K562 (cell line): ENCODE results near the gene ZNF468. TPM values are rescaled to one million over a fixed set of nuclear protein-coding genes. Genes with fewer than 3 reads are reported as not detected.
"Not testable (repeated sequence)": the region's sequence is repeated elsewhere in the genome, so short reads cannot be mapped to it uniquely, and the experiment has no call there.

Experiments used
- ATAC-seq: fragments of 200-7000 bp; cut with Tn5 transposase; 3 replicates; pipeline ENCODE4 v1.9.1; 2020; ENCODE audit warnings: moderate library complexity
- BruUV-seq: library from RNA; stranded (reverse); fragments of 400-500 nt; replicated peaks from 2 replicates; lab custom pipeline; 2021; lab: Mats Ljungman, UMichigan
- CTCF ChIA-PET: fragments of 300-600 bp; formaldehyde crosslinking; extraction: SDS; loops from one replicate; lab custom pipeline; 2021; ENCODE audit warnings: low intra/inter-chr PET ratio; lab: Yijun Ruan, JAX
- POLR2A ChIA-PET: fragments of 300-600, 350-650 bp; sonication (Branson Sonifier 250); formaldehyde crosslinking; extraction: SDS; loops from one replicate; lab custom pipeline; 2021; ENCODE audit warnings: antibody characterized with exemption, inconsistent platforms; lab: Yijun Ruan, JAX
- DNase-seq, 4 experiments: peaks; one replicate each; pipeline versions ENCODE4 v3.0.0 to v3.0.0-alpha.2; 2011 to 2018; ENCODE audit warnings: low spot score in 3 of 4, mixed read lengths in 3 of 4; ENCODE audit errors: extremely low read depth in 1 of 4
- FAIRE-seq: peaks from 2 replicates; lab custom pipeline; 2011; peaks lifted over from hg19 to GRCh38; lab: Jason Lieb, UNC
- H2AFZ ChIP-seq: 2 replicates; pipeline ENCODE4 v1.6.0; 2011; ENCODE audit warnings: low read depth, low read length, control low read depth, inconsistent platforms
- H3K27ac ChIP-seq: fragments of 200-600 bp; 3 replicates; pipeline ENCODE4 v1.8.0; 2011; ENCODE audit warnings: low read depth, mild to moderate bottlenecking, control low read depth, inconsistent platforms, low read length, moderate library complexity, mixed read lengths; ENCODE audit errors: extremely low read depth
- H3K27me3 ChIP-seq, 2 experiments: fragments of 300-600 bp in 1 of 2; 2 replicates in 1 of 2; 3 replicates in 1 of 2; pipeline versions ENCODE4 v1.6.0 to v1.8.0; 2011; ENCODE audit warnings: inconsistent platforms in 2 of 2, low read length in 2 of 2, mild to moderate bottlenecking in 1 of 2, mixed read lengths in 1 of 2, moderate library complexity in 1 of 2; ENCODE audit not compliant: control insufficient read depth in 2 of 2, insufficient read depth in 2 of 2
- H3K36me3 ChIP-seq: fragments of 300-600 bp; 3 replicates; pipeline ENCODE4 v1.8.0; 2011; ENCODE audit warnings: mild to moderate bottlenecking, low read length, inconsistent platforms; ENCODE audit not compliant: control insufficient read depth, insufficient read depth
- H3K4me1 ChIP-seq, 2 experiments: fragments of 200-600 bp in 1 of 2; replicated peaks in 1 of 2; 2 replicates in 1 of 2; 3 replicates in 1 of 2; pipeline versions ENCODE4 v1.5.1 to v1.8.0; 2011; ENCODE audit warnings: inconsistent platforms in 2 of 2, low read length in 2 of 2, mild to moderate bottlenecking in 1 of 2, mixed read lengths in 1 of 2, moderate library complexity in 1 of 2; ENCODE audit not compliant: control insufficient read depth in 2 of 2, insufficient read depth in 2 of 2
- H3K4me2 ChIP-seq: 2 replicates; pipeline ENCODE4 v1.6.1; 2011; ENCODE audit warnings: low read length, control low read depth, inconsistent platforms, mixed read lengths; ENCODE audit not compliant: insufficient read depth
- H3K4me3 ChIP-seq: fragments of 200-600 bp; sonication (generic), shearing (Covaris generic); 2 replicates; pipeline ENCODE4 v1.5.1; 2016; ENCODE audit warnings: control low read depth, inconsistent platforms
- H3K79me2 ChIP-seq: fragments of 200-600 bp; 3 replicates; pipeline ENCODE4 v1.8.0; 2011; ENCODE audit warnings: low read length, inconsistent platforms; ENCODE audit not compliant: control insufficient read depth, insufficient read depth
- H3K9ac ChIP-seq, 2 experiments: 2 replicates each; pipeline versions ENCODE4 v1.6.0 to v1.6.1; 2011; ENCODE audit warnings: low read depth in 2 of 2, low read length in 2 of 2, control low read depth in 1 of 2, inconsistent platforms in 1 of 2, mild to moderate bottlenecking in 1 of 2, mixed read lengths in 1 of 2; ENCODE audit not compliant: insufficient read depth in 1 of 2
- H3K9me1 ChIP-seq: one replicate; pipeline ENCODE4 v1.6.0; 2011; ENCODE audit warnings: inconsistent platforms, mild to moderate bottlenecking, low read length, moderate library complexity; ENCODE audit not compliant: control insufficient read depth, insufficient read depth
- H3K9me3 ChIP-seq: replicated peaks from 2 replicates; pipeline ENCODE4 v1.5.1; 2011; ENCODE audit warnings: low read depth, low read length, inconsistent platforms; ENCODE audit not compliant: control insufficient read depth, insufficient read depth
- H4K20me1 ChIP-seq: replicated peaks from 2 replicates; pipeline ENCODE4 v1.6.1; 2011; ENCODE audit warnings: low read length, inconsistent platforms, mixed read lengths; ENCODE audit not compliant: control insufficient read depth, insufficient read depth
- ADNP ChIP-seq: fragments of 200-800 bp; sonication (Bioruptor generic); IDR thresholded peaks from 2 replicates; pipeline ENCODE4 v1.6.1; 2016; ENCODE audit warnings: missing genetic modification characterization, missing compliant biosample characterization
- C11orf30 ChIP-seq: fragments of 450-650 bp; IDR thresholded peaks from 2 replicates; pipeline ENCODE4 v1.6.1; 2016; ENCODE audit warnings: low read depth, mild to moderate bottlenecking
- CBX8 ChIP-seq: fragments of 200-600 bp; sonication (generic); IDR thresholded peaks from 2 replicates; pipeline ENCODE4 v1.6.1; 2012; ENCODE audit warnings: borderline replicate concordance, mixed run types, low read depth, mild to moderate bottlenecking, moderate library complexity, mixed read lengths, low read length, control low read depth, inconsistent platforms; ENCODE audit not compliant: poor library complexity, severe bottlenecking; ENCODE audit errors: extremely low read depth
- CCNT2 ChIP-seq: IDR thresholded peaks from 2 replicates; pipeline ENCODE4 v1.6.1; 2011; ENCODE audit warnings: borderline replicate concordance, low read depth, mild to moderate bottlenecking, moderate library complexity, mixed read lengths, low read length; ENCODE audit not compliant: insufficient read length; ENCODE audit errors: extremely low read depth
- CHD7 ChIP-seq: fragments of 200-600 bp; sonication (generic); IDR thresholded peaks from one replicate; pipeline ENCODE4 v1.6.1; 2012; ENCODE audit warnings: mild to moderate bottlenecking, low read depth, low read length, inconsistent platforms
- NFATC3 ChIP-seq: fragments of 450-650 bp; IDR thresholded peaks from 2 replicates; pipeline ENCODE4 v1.6.1; 2017; ENCODE audit warnings: mild to moderate bottlenecking
- NR1H2 ChIP-seq: sonication (generic); formaldehyde crosslinking; IDR thresholded peaks from 2 replicates; pipeline ENCODE4 v1.4.0; 2020; ENCODE audit warnings: mild to moderate bottlenecking, missing genetic modification reagents
- RBM17 ChIP-seq: fragments of 200-400 bp; formaldehyde crosslinking; IDR thresholded peaks from 2 replicates; pipeline ENCODE4 v1.6.1; 2017; ENCODE audit warnings: low read depth, mild to moderate bottlenecking, low read length, borderline replicate concordance
- TAF1 ChIP-seq: IDR thresholded peaks from 2 replicates; pipeline ENCODE4 v1.6.1; 2011; ENCODE audit warnings: mild to moderate bottlenecking, low read length, moderate library complexity; ENCODE audit not compliant: insufficient read depth, control insufficient read depth, severe bottlenecking; ENCODE audit errors: extremely low read depth
- ZNF134 ChIP-seq: fragments of 250-450 bp; sonication (Bioruptor Pico); conservative IDR thresholded peaks from 2 replicates; pipeline ENCODE4 v1.4.0; 2020
- WGBS: fragments of 100-300 bp; shearing (Covaris generic); methylation state at CpG from one replicate; pipeline ENCODE4 v1.1.6; 2016; ENCODE audit warnings: low coverage, mixed read lengths; ENCODE audit not compliant: insufficient coverage; ENCODE audit errors: missing lambda C conversion rate; 5-methylcytosine and 5-hydroxymethylcytosine counted together
- in situ Hi-C: fragments of 300-500 bp; cut with MboI; formaldehyde crosslinking; loops from 4 replicates; pipeline ENCODE4 v1.15.0; 2018; ENCODE audit warnings: inconsistent platforms, mixed read lengths
- intact Hi-C: fragments of 100-400 bp; cut with micrococcal nuclease; formaldehyde crosslinking; loops from 2 replicates; pipeline ENCODE4 v1.14.2; 2022
- polyA plus RNA-seq, 8 experiments: library from polyadenylated mRNA; depleted of rRNA in 4 of 8; stranded (reverse) in 5 of 8; unstranded in 3 of 8; fragments of >200 nt; fragmentation: Nextera tagmentation in 2 of 8; fragmentation: Illumina TruSeq in 1 of 8; extraction: Ambion mirVana in 2 of 8; extraction: Trizol in 1 of 8; gene quantifications; 2 replicates each; pipeline versions ENCODE4 v1.2.1 to v1.2.3, GENCODE V29; 2011 to 2014; ENCODE audit warnings: inconsistent platforms in 1 of 8, missing spikeins in 1 of 8
- total RNA-seq, 7 experiments: library from RNA; depleted of rRNA in 6 of 7; stranded (reverse); fragments of >200 nt in 6 of 7; fragmentation: Illumina TruSeq in 2 of 7; extraction: Trizol in 2 of 7; gene quantifications; 2 replicates each; pipeline versions ENCODE4 v1.2.1 to v1.2.3, GENCODE V29; 2011 to 2021; ENCODE audit warnings: low replicate concordance in 1 of 7

Gene ZNF468
- total and polyA plus RNA-seq, 9 of the 15 experiments (the other 6 are each of a cell fraction or from before 2014, with no cell fraction given), result 15.9 to 36.2 (median 23.2) TPM

DNA sequence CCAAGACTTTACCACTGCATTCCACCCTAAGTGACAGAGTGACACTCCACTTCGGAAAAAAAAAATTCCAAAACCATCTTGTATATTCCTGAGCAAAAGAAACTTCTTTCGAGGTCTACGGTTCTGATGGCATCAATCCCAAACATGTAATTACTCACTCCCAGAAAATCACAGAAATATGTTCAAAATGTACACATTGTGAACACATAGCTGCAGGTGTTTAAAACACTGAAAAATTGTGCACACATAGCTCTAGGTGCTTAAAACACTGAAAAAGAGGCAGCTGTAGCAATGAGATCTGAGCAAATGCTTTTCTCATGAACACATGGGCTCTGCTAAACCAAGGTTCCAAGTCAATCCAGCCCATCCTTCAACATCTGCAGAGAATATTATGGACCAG is 14.0 kb upstream of the ZNF468 start (continued):
- no peak for TF ChIP-seq CCNT2
- TF ChIP-seq NR1H2, result no peak
- TF ChIP-seq ZNF134 (CRISPR knock-in tag), result no peak
- no peak for TF ChIP-seq NFATC3
- no peak for TF ChIP-seq RBM17
- TF ChIP-seq C11orf30, result no peak
- TF ChIP-seq CBX8, result no peak
- no peak for TF ChIP-seq ADNP (tag)
- TF ChIP-seq CHD7, result no peak
- TF ChIP-seq TAF1, result no peak
- TF ChIP-seq, all 486 proteins: peak for 0

DNA sequence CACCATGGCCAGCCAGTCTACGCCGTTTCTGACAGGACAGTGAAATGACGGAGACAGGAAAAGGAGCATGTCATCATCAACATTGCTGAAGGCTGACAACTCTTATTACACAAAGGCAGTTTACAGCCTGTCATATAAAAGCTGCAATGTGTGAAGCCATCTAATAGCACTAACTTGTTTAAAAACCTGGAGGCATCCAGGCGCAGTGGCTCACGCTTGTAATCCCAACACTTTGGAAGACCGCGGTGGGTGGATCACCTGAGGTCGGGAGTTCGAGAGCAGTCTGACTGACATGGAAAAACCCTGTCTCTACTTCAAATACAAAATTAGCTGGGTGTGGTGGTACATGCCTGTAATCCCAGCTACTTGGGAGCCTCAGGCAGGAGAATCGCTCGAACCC is 10.6 kb upstream of the ZNF468 start:
- H3K27me3 ChIP-seq, H3K79me2 ChIP-seq, H3K36me3 ChIP-seq, H3K27ac ChIP-seq, H2AFZ ChIP-seq, H3K4me2 ChIP-seq, H3K4me1 ChIP-seq, H3K9me3 ChIP-seq, DNase-seq, H3K9ac ChIP-seq, POLR2A ChIA-PET, BruUV-seq, CTCF ChIA-PET, in situ Hi-C loops, intact Hi-C loops, H3K4me3 ChIP-seq, H4K20me1 ChIP-seq, ATAC-seq, H3K9me1 ChIP-seq: not testable (repeated sequence)
- 90% methylated on average over 11 of the region's 11 CpGs for WGBS
- FAIRE-seq, result peak; percentile 26
